Stimulated activated CD8-positive, alpha-beta memory T cell treated with anti-CD3 and anti-CD28 coated beads, Interleukin-2, amount 100 ng/mL, for 1 hour (primary cell): Measurements from ENCODE around the gene TMEM223.
"Not testable (repeated sequence)": the region's sequence is repeated elsewhere in the genome, so short reads cannot be mapped to it uniquely, and the experiment has no call there.

Experiments used
- DNase-seq, 2 donors: peaks; one replicate each; pipeline ENCODE4 v3.0.0-alpha.2; 2020; ENCODE audit warnings: low read depth in 2 of 2

TMEM223 gene

DNA sequence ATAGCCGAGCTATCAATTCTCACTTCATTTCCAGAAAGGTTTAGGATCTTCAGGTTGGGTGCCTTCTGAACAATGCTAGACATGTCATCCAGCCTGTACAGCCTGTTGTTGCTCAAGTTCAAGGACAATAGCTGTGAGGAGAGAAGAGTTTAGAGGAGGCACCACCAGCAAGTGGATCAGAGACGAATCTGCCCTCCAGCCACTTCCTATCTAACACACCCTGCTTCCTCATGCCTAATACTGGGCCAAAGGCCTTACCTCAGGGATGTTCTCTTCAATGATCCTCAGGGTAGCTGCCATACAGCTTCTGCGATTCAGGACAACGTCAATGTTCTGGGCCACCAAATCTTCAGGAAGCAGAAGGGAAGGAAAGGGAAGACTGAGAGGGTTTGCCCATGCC lies 9.3 kb upstream of the TMEM223 start:
- no peak for DNase-seq

DNA sequence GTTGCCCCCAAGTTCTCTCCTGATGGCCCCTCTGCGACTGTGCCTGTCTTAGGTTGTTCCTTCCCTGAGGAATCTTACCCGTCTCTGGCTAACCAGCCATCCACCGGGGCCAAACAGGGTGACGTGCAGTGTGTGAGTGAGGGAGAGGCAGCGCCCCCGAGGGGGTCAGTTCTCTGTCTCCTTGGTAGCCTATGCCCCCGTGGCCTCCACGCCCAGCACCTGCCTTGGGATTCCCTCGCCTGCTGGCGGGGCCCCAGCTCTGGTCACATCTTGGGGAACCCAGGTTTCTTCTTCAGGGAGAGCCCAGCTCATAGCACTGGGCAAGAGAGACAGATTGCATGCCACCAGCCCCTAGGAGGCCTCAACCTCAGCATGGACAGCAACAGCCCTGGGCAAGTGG lies 7.7 kb upstream of the TMEM223 start:
- no peak for DNase-seq

DNA sequence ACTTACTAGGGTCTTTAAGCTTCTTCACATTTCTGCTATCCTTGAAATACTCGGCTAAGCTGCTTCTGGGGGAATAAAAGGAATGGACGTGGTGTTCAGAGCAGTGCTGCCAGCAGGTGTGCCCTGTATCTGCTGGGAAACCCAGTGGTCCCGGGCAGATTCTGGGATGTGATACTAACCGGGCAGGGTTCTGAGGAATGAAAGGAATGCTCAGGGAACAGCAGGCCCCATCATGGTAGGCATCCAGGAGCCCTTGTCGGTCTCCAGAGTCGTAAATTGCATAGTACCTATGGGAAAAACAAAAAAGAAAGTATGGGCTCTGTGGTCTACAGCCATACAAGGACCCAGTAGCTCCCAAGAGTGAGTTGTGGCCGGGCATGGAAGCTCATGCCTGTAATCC lies 4.5 kb upstream of the TMEM223 start:
- no peak for DNase-seq

DNA sequence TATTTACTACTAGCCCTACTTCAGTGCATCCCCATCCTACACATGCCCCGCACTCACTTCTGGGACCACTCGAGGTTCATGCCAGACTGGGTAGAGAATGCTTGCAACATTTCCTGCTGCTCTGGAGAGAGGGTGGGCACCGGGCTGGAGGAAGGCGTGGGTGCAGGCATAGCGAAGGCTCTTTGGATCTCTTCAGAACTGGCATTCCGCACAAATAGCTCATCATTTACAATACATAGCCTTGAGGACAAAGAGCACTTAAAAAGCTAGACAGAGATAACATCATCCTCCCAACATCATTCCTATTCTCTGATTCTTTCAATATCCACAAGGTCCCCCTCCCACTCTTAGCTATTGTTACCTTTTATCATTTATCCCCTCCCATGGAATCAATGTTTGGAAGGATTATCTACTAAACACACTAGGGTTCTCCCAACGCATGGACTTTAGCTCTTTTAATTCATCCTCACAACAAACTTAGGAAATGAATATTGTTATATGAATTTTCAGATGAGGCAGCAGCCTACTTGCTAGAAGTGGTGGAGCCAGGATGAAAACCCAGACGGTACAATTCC lies 2.5 kb upstream of the TMEM223 start:
- no peak for DNase-seq

DNA sequence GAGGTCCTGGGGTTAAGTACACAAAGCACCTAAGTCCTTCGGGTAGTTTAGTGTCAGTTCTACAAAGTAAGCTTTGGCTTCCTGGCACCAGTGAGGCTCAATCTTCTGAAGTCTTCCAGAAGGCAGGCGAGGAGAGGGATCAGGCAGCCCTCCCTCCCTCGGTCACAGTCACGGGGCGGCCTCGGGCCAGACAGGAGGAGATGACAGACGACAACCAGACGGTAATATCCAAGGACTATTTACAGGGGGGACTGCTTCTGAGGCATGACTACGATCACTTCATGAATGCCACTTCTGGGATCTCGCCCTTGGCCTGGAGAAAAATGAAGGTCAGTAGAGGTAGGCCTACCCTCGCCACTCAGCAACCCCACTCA lies 383 bp upstream of the TMEM223 start:
- no peak for DNase-seq

DNA sequence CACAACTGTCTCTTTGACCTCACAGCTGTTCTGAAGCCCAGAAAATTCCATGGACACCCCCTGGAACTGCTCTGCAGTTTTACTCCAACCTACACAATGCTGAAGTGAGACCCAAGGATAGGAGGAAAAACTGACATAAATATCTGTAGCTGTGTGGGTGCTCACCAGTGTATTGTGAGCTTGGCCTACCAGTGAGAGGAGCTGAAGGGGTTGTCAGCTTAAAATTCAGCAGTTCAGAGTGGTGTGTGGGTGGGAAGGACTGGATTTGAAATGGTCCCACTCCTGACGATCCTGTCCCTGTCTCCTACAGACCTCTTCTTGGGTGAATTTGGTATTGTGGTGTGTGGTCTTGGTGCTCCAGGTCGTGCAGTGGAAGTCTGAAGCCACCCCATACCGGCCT lies 2.2 kb downstream of the TMEM223 start:
- DNase-seq: no peak

DNA sequence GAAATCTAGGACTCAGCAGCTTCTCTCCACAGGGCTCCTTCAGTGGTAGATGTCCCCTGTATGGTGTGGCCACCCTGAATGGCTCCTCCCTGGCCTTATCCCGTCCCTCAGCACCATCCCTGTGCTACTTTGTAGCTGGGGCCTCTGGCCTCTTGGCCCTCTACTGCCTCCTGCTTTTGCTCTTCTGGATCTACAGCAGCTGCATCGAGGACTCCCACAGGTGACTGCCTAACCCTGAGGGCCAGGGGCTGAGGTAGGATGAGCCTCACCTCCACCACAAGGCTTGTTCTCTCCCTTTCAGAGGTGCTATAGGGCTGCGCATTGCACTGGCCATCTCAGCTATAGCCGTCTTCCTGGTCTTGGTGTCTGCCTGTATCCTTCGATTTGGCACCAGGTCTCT lies 2.8 kb downstream of the TMEM223 start:
- no peak for DNase-seq

DNA sequence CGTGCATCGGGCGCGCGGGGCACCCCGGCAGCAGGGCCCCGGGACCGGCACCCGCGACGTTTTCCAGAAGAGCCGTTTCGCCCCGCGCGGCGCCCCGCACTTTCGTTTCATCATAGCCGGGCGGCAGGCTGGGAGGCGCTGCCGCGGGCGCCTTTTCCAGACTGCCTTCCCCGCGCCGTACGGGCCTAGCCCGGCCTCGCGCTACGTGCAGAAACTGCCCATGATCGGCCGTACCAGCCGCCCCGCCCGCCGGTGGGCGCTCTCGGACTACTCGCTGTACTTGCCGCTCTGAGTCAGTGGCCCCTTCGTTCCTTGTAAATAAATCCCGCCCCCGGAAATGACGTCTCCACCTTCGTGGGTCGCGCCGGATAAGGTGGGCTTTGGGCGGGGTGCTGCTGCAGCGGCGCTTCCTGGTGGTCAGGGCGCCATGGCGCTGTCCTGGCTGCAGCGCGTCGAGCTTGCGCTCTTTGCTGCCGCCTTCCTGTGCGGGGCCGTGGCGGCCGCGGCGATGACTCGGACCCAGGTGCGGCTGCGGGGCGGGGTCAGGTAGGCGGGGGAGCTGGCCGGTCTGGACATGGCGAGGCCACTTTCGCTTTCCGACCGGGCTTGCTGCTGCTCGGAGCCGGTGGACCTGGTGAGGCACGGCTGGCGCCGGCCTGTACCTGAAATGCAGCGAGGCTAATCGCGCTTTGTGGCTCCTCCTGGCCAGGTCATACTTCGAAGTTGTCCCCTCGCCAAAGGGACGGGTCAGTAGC lies 4.6 kb downstream of the TMEM223 start, which contains the start of gene TMEM179B:
Gene TMEM179B (plus strand): TSS at position 398 of the 755 bp plus-strand sequence. CDS start 30 bp downstream, at position 428.
- peak; percentile 98 for DNase-seq

DNA sequence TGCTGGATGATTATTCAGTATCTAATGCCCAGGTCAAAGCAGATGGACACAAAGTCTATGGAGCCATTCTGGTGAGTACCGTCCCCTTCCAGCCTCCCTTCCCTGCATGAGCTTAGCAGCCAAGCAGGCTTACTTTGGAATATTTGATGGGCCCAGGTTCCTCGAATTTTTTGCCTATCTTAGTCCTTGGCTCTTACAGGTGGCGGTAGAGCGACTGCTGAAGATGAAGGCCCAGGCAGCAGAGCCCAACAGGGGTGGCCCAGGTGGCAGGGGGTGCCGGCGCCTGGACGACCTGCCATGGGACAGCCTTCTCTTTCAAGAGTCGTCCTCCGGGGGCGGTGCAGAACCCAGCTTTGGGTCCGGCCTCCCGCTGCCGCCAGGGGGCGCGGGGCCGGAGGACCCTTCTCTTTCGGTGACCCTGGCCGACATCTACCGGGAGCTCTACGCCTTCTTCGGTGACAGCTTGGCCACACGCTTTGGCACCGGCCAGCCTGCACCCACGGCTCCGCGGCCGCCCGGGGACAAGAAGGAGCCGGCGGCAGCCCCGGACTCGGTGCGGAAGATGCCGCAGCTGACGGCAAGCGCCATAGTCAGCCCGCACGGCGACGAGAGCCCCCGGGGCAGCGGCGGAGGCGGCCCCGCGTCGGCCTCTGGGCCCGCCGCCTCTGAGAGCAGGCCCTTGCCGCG lies 5.3 kb downstream of the TMEM223 start:
- DNase-seq: peak; percentile 70 to 74

DNA sequence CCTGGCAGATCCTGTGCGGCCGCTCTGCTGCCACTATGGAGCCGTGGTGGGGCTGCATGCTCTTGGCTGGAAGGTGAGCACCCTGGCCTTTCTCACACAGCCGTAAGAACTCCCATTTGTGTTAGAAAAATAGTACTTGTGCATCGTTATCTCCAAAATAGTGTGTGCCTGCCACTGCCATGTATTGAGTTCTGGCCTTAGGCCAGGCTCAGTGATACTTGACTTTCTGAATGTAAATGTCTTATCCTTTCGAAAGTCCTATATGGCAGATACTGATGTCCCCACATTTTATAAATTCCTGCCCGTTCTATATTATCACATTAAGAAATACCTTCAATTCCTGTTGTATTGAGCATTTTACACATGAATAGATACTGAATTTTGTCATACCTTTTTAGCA lies 9.1 kb downstream of the TMEM223 start:
- DNase-seq: no peak

DNA sequence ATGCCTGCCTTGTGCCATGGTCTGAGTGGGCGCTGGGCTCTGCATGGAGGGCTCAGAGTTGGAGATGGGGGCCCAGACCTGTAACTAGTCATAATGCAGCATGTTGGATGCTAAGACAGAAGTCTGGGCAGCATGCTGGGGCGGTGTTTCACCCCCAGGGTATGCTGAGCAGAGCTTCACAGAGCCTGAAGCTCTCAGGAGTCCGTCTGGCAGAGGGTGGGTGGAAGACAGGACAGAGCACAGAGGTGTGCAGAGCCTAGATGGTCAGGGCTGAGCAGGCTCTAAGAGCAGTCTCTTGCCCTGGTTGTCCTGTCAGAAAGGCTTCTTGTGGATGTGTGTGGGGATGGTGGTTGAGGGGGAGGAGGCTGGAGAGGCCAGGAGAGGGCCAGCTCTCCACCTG lies 13.4 kb downstream of the TMEM223 start:
- DNase-seq: no peak

DNA sequence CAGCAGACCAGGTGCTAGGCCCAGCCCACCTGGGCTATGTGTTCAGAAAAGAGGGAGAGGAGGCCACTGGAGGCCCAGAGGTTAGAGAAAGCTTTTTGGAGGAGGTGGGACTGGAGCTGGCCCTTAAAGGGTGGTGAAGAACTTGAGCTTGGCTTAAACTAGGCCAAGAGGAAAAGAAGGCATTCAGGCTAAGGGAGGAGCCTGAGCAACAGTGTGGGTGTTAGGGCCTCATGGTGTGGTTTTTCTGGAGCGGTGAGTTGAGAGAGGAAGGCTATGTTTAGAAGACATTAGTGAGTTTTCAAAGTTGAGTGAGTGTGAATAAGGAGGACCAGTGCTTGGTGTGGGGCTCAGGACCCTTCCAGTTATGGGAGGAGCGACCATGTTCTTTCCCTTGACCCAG lies 14.4 kb downstream of the TMEM223 start:
- no peak for DNase-seq

DNA sequence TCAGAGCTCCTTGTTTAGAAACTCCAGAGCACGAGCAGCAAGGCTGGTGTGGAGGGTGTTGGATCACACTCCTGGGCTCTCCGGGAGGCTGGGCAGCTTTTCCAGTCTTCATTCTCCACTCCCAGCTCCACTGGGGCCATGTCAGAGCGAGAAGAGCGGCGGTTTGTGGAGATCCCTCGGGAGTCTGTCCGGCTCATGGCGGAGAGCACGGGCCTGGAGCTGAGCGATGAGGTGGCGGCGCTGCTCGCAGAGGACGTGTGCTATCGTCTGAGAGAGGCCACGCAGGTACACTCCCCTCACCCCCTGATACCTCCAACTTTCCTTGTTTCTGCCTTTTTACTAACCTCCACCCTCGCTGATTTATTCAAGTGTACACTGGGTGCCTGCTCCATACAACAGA lies 16.2 kb downstream of the TMEM223 start:
- DNase-seq: no peak

DNA sequence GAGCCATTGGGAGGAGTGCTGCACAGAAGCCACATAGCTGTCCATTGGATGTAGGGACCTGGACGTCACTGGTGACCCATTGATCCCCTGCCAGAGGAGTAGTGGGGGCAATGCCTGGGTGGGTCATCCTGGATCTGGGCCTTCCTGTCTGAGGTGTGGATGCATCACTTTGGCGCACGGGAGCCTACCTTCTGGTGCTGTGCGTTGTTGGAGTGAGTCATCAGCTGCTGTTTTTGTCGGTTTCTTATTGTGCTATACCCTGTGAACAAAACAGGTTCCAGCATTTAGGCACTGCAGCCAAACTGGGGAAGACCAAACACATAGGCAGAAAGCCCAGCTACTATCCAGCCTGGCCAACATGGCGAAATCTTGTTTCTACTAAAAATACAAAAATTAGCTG lies 17.4 kb downstream of the TMEM223 start:
- no peak for DNase-seq

DNA sequence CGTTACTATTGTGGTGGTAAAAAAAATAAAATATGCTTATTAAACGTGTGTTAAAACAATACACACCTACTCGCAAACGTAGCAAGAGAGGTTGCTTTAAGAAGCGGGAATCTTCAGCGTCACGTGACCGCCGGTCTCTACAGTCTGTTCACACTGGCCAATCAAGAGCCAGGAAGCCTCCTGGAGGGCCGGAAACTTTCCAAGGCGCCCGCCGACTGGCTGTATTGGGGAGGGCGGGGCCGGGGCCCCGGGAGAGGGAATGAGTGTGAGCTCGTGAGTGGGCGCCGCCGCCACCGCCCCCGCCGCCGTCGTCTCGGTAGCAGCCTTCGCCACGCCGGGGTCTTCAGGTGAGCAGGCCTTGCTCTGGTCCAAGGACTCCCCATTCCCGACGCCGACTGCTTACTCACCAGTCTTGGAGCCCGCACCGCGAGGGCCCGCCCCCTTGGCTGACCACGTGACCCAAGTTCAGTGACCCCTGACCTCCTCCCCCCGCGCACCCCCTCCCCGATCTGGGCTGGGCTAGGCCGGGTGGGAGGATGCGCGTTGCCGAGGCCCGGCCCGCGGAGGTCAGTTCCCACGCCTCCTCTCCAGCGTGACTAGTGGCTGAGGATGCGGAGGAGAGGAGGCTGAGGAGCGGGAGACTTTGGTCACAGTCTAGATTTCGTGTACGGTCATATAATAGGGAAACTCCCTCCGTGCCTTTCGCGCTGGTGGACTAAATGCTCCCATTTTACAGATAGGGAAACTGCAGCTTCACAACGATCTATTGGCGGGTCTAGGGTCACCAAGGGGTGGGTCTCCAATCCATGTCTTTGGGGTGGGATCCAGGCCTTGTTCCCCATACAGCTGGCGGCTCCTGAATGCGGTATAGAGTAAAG lies 20.4 kb downstream of the TMEM223 start, which contains the start of gene TAF6L:
Gene TAF6L (plus strand): TSS at position 253 of the 878 bp plus-strand sequence. CDS start 4,388 bp downstream, outside the sequence.
- DNase-seq: peak; percentile 74 to 80

DNA sequence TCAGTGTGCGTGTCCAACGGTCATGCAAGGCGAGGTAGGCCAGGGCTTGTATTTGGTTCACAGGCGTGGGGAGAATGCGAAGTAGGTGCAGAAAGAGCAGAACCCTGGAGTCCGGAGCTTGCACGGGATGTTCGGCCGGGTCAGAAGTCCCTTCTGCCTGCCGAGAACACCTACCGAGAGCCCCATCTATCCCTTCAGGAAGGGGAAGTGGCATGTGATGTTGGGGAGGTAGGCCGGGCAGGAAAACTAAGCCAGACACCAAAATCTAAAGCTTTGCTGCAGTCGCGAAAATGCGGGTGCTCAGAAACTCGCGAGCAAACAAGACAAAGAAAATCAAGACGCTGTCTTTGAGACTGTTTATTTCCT lies 21.0 kb downstream of the TMEM223 start:
- no peak for DNase-seq

DNA sequence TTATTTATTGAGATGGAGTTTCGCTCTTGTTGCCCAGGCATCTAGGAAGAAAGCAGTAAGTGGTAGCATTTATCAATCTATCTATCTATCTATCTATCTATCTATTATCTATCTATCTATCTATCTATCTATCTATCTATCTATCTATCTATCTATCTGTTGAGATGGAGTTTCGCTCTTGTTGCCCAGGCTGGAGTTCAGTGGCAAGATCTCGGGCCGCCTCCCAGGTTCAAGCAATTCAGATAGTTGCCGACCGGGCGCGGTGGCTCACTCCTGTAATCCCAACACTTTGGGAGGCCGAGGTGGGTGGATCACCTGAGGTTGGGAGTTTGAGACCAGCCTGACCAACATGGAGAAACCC lies 31.0 kb downstream of the TMEM223 start:
- not testable (repeated sequence) for DNase-seq

DNA sequence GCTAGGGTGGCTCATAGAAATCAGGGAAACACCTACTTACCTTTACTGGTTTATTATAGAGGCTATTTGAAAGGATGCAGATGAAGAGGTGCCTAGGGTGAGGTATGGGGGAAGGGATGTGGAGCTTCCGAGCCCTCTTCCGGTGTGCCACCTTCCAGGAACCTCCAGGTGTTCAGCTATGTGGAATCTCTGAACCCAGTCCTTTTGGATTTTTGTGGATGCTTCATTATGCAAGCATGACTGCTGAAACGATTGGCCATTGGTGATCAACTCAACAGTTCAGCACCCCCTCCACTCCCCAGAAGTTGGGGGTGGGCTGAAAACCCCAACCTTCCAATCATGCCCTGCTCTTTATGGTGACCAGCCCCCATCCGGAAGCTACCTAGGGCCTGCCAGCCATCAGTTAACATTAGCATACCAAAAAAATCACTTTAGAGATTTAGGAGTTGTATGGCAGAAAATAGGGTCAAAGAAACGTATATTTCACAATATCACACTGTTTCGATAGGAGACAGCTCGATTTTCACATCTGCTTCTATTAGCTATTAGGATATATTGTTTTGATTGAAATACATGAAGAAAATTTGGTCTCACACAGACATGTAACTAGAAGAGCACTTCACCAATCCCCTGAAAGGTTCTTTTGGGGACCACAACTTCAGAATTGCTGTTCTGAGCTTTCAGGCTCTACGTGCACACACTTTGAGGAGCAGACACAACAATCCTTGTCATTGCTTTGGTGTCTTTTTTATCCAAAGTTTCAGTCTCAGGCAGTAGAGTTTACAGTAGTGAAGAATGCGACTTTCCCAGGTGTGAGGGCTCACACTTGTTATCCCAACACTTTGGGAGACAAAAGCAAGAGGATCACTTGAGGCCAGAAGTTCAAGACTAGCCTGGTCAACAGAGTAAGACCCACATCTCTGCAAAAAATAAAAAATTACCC lies 33.7 kb downstream of the TMEM223 start:
- no peak for DNase-seq

DNA sequence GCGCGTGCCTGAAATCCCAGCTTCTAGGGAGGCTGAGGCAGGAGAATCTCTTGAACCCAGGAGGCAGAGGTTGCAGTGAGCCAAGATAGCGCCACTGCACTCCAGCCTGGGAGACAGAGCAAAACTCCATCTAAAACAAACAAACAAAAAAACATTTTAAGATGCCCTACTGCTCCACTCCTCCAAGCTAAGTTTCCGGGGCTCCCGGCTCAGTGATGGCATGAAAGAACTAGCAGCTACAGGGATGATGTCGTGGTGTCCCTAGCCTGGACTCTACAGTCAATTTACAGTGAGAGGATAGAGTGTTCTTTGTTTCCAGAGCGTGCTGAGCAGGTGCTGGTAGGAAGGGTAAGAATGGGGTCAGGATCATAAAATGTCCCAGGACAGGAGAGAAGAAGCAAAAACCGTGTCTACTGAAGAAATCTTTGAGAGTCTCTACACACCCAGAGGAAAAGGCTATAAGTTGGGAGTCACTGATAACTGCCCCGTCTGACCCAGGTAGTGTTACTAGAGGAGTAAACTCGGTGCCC lies 36.7 kb downstream of the TMEM223 start:
- DNase-seq: no peak

DNA sequence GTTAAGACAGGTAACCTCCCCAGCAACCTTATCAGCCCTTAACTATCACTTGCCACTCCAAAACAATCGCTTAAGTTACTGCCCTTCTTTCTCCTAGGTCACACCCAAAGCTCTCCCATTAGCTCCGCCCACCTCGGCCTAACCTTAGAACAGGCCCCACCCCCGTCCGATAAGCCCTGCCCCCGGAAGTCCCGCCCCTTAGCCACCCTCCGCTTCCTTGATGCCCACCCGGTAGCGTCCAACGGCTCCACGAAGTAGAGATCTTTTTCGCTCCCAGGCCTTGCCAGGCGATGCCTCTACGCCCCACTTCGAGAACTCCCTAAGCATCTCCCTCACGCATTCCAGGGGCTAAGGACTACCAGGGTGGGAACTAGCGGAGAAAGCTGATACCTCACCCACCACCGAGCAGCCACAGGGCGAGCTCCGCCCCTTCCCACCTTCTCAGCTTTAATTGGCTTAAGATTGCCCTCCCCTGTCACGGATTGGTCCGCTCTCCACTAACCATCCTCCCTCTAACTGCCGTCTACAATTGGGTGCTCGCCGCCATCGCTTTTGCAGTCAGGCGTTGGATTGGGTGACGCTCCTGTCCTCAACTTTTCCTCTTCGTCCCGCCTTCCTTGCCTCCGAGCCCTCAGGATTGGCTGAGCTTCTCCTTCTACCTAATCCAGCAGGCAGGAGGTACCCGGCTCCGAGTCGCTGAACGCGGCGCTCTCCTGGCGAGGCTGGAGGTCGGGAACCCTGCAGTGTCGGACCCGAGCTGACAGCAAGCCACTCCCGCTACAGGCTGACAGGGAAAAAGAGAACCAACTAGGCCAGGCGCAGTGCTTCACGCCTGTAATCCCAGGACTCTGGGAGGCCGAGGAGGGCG lies 37.8 kb downstream of the TMEM223 start, which contains the start of gene ZBTB3:
Gene ZBTB3 (minus strand): TSS at position 425 of the 868 bp plus-strand sequence. CDS start 496 bp downstream, outside the sequence.
- peak; percentile 91 to 96 for DNase-seq
